H1 (cell line): ENCODE results near the gene ZAR1L. TPM values are rescaled to one million over a fixed set of nuclear protein-coding genes. Genes with fewer than 3 reads are reported as not detected.

Experiments
- CTCF ChIA-PET: fragments of 300-600 bp; sonication (Branson Sonifier 250); formaldehyde crosslinking; loops from one replicate; lab custom pipeline; 2021; ENCODE audit not compliant: partially characterized antibody; lab: Charles Lee
- POLR2A ChIA-PET: fragments of 300-600 bp; sonication (Branson Sonifier 250); formaldehyde crosslinking; loops from one replicate; lab custom pipeline; 2021; ENCODE audit warnings: inconsistent platforms; ENCODE audit not compliant: partially characterized antibody; lab: Charles Lee
- DNase-seq, 2 experiments: peaks; one replicate each; pipeline versions ENCODE4 v3.0.0 to v3.0.0-alpha.2; 2010 to 2022; ENCODE audit warnings: low spot score in 2 of 2, low read depth in 1 of 2, mixed read lengths in 1 of 2
- FAIRE-seq: peaks from 2 replicates; lab custom pipeline; 2011; peaks lifted over from hg19 to GRCh38; lab: Jason Lieb, UNC
- H2AFZ ChIP-seq: 2 replicates; pipeline ENCODE4 v1.8.1; 2012; ENCODE audit warnings: low read length, inconsistent platforms
- H2AK5ac ChIP-seq: 2 replicates; pipeline ENCODE4 v1.6.1; 2013; ENCODE audit warnings: low read depth, low read length
- H2BK120ac ChIP-seq: replicated peaks from 2 replicates; pipeline ENCODE3; 2013; ENCODE audit warnings: low read depth, low read length, inconsistent platforms
- H2BK12ac ChIP-seq: 2 replicates; pipeline ENCODE4 v1.6.1; 2013; ENCODE audit warnings: low read depth, low read length
- H2BK15ac ChIP-seq: 2 replicates; pipeline ENCODE4 v1.6.1; 2013; ENCODE audit warnings: low read length
- H2BK20ac ChIP-seq: 2 replicates; pipeline ENCODE4 v1.6.1; 2013; ENCODE audit warnings: low read length
- H2BK5ac ChIP-seq: 2 replicates; pipeline ENCODE4 v1.6.1; 2013; ENCODE audit warnings: low read depth, low read length
- H3K14ac ChIP-seq: 2 replicates; pipeline ENCODE4 v1.6.1; 2013; ENCODE audit warnings: inconsistent platforms; ENCODE audit not compliant: insufficient read length
- H3K18ac ChIP-seq: 2 replicates; pipeline ENCODE4 v1.6.1; 2013; ENCODE audit warnings: low read length; ENCODE audit errors: extremely low read depth
- H3K23ac ChIP-seq: 2 replicates; pipeline ENCODE4 v1.6.1; 2013; ENCODE audit warnings: inconsistent platforms; ENCODE audit not compliant: insufficient read length
- H3K23me2 ChIP-seq: 2 replicates; pipeline ENCODE4 v1.6.1; 2013; ENCODE audit warnings: low read depth, low read length
- H3K27ac ChIP-seq: 2 replicates; pipeline ENCODE4 v1.6.1; 2011; ENCODE audit warnings: low read depth, low read length, inconsistent platforms
- H3K27me3 ChIP-seq, 4 experiments: replicated peaks in 1 of 4; 1 replicate in 1 of 4; 2 replicates in 3 of 4; pipeline versions ENCODE4 v1.6.1 to v1.8.1; 2011 to 2013; ENCODE audit warnings: low read length in 3 of 4, mild to moderate bottlenecking in 3 of 4, inconsistent platforms in 2 of 4, mixed read lengths in 2 of 4, moderate library complexity in 1 of 4; ENCODE audit not compliant: control insufficient read depth in 3 of 4, insufficient read depth in 3 of 4; ENCODE audit errors: extremely low read depth in 1 of 4
- H3K36me3 ChIP-seq, 4 experiments: 2 replicates each; pipeline versions ENCODE4 v1.6.1 to v1.8.1; 2011 to 2013; ENCODE audit warnings: mild to moderate bottlenecking in 4 of 4, low read length in 3 of 4, moderate library complexity in 2 of 4, control low read depth in 1 of 4, inconsistent platforms in 1 of 4; ENCODE audit not compliant: insufficient read depth in 4 of 4, control insufficient read depth in 2 of 4
- H3K4ac ChIP-seq: replicated peaks from 2 replicates; pipeline ENCODE3; 2013; ENCODE audit warnings: low read length, low read depth, mixed read lengths, inconsistent platforms; ENCODE audit not compliant: insufficient read length
- H3K4me1 ChIP-seq, 4 experiments: replicated peaks in 1 of 4; 1 replicate in 1 of 4; 2 replicates in 3 of 4; pipeline versions ENCODE4 v1.6.1 to v1.8.1; 2011 to 2013; ENCODE audit warnings: low read length in 3 of 4, inconsistent platforms in 2 of 4, mixed read lengths in 1 of 4; ENCODE audit not compliant: insufficient read depth in 4 of 4, control insufficient read depth in 3 of 4
- H3K4me2 ChIP-seq, 2 experiments: 2 replicates each; pipeline versions ENCODE4 v1.6.1 to v1.8.1; 2011 to 2013; ENCODE audit warnings: low read depth in 2 of 2, low read length in 2 of 2, control low read depth in 1 of 2, inconsistent platforms in 1 of 2, mild to moderate bottlenecking in 1 of 2; ENCODE audit not compliant: insufficient read depth in 1 of 2
- H3K4me3 ChIP-seq, 4 experiments: fragments of 200-600, 300-600 bp in 1 of 4; sonication (generic), shearing (Covaris generic), sonication (Bioruptor Twin) in 1 of 4; 2 replicates each; pipeline versions ENCODE4 v1.5.1 to v1.8.1; 2011 to 2016; ENCODE audit warnings: low read length in 4 of 4, low read depth in 3 of 4, control low read depth in 2 of 4, inconsistent platforms in 2 of 4, mild to moderate bottlenecking in 2 of 4, mixed read lengths in 1 of 4, moderate library complexity in 1 of 4; ENCODE audit not compliant: insufficient read depth in 2 of 4; ENCODE audit errors: extremely low read depth in 1 of 4
- H3K56ac ChIP-seq: replicated peaks from 2 replicates; pipeline ENCODE3; 2013; ENCODE audit warnings: low read depth, mild to moderate bottlenecking, mixed read lengths, low read length, inconsistent platforms; ENCODE audit not compliant: insufficient read length
- H3K79me1 ChIP-seq: 2 replicates; pipeline ENCODE4 v1.6.1; 2013; ENCODE audit warnings: low read depth, low read length, control low read depth
- H3K79me2 ChIP-seq, 2 experiments: 2 replicates each; pipeline versions ENCODE4 v1.6.1 to v1.8.1; 2012 to 2013; ENCODE audit warnings: low read length in 2 of 2, mild to moderate bottlenecking in 2 of 2, inconsistent platforms in 1 of 2; ENCODE audit not compliant: insufficient read depth in 2 of 2, control insufficient read depth in 1 of 2
- H3K9ac ChIP-seq, 4 experiments: replicated peaks in 1 of 4; 1 replicate in 1 of 4; 2 replicates in 3 of 4; pipeline versions ENCODE4 v1.6.1 to v1.8.1; 2011 to 2013; ENCODE audit warnings: low read depth in 3 of 4, low read length in 3 of 4, control low read depth in 2 of 4, mild to moderate bottlenecking in 2 of 4, moderate library complexity in 2 of 4, inconsistent platforms in 1 of 4; ENCODE audit errors: extremely low read depth in 1 of 4
- H3K9me3 ChIP-seq, 2 experiments: 2 replicates each; pipeline versions ENCODE4 v1.6.1 to v1.8.1; 2012 to 2013; ENCODE audit warnings: mild to moderate bottlenecking in 2 of 2, moderate library complexity in 2 of 2, control low read depth in 1 of 2, inconsistent platforms in 1 of 2, low read depth in 1 of 2, low read length in 1 of 2, mixed read lengths in 1 of 2; ENCODE audit not compliant: insufficient read depth in 2 of 2
- H4K20me1 ChIP-seq, 2 experiments: replicated peaks in 1 of 2; 2 replicates each; pipeline versions ENCODE3 to v1.8.1; 2011 to 2013; ENCODE audit warnings: inconsistent platforms in 2 of 2, low read length in 2 of 2, mild to moderate bottlenecking in 1 of 2; ENCODE audit not compliant: insufficient read depth in 2 of 2, control insufficient read depth in 1 of 2
- H4K5ac ChIP-seq: 2 replicates; pipeline ENCODE4 v1.6.1; 2013; ENCODE audit warnings: low read length, low read depth, mixed read lengths, inconsistent platforms; ENCODE audit not compliant: insufficient read length
- H4K8ac ChIP-seq: 2 replicates; pipeline ENCODE4 v1.8.0; 2013; ENCODE audit warnings: mild to moderate bottlenecking, moderate library complexity, low read length, inconsistent platforms; ENCODE audit not compliant: insufficient read depth; ENCODE audit errors: extremely low read depth
- H4K91ac ChIP-seq: replicated peaks from 2 replicates; pipeline ENCODE3; 2013; ENCODE audit warnings: low read length, mixed read lengths, inconsistent platforms; ENCODE audit not compliant: insufficient read length
- CHD1 ChIP-seq: IDR thresholded peaks from 2 replicates; pipeline ENCODE4 v1.6.1; 2012; ENCODE audit warnings: low read depth, low read length, improper control_type of control experiment
- KDM5A ChIP-seq: fragments of 200-600 bp; IDR thresholded peaks from 2 replicates; pipeline ENCODE4 v1.7.1; 2012; ENCODE audit warnings: mild to moderate bottlenecking, low read length, inconsistent platforms, mixed read lengths
- MAFK ChIP-seq: IDR thresholded peaks from 2 replicates; pipeline ENCODE4 v1.6.1; 2012; ENCODE audit warnings: low read depth, mild to moderate bottlenecking, improper control_type of control experiment, low read length
- SIX5 ChIP-seq: IDR thresholded peaks from 2 replicates; pipeline ENCODE4 v1.6.1; 2011; ENCODE audit warnings: mild to moderate bottlenecking, low read depth, low read length
- SP4 ChIP-seq: IDR thresholded peaks from 2 replicates; pipeline ENCODE4 v1.6.1; 2012; ENCODE audit warnings: low read length, inconsistent platforms
- USF2 ChIP-seq: IDR thresholded peaks from 2 replicates; pipeline ENCODE4 v1.6.1; 2011; ENCODE audit warnings: low read length, improper control_type of control experiment
- YY1 ChIP-seq: IDR thresholded peaks from 2 replicates; pipeline ENCODE4 v1.6.1; 2011; ENCODE audit warnings: low read depth, mild to moderate bottlenecking, low read length
- ZNF274 ChIP-seq: IDR thresholded peaks from 2 replicates; pipeline ENCODE4 v1.7.0; 2012; ENCODE audit warnings: low read length, borderline replicate concordance; ENCODE audit errors: extremely low read depth
- WGBS, 2 experiments: shearing (Covaris generic) in 1 of 2; methylation state at CpG; one replicate each; pipeline versions ENCODE4 v1.1.6 to v1.1.7; 2013 to 2015; ENCODE audit warnings: low lambda C conversion rate in 2 of 2, mixed read lengths in 2 of 2, inconsistent platforms in 1 of 2, low coverage in 1 of 2, missing lambda C conversion rate in 1 of 2; ENCODE audit not compliant: insufficient replicate concordance in 2 of 2, insufficient coverage in 1 of 2, insufficient read length in 1 of 2; ENCODE audit errors: extremely low coverage in 1 of 2, missing lambda C conversion rate in 1 of 2; 5-methylcytosine and 5-hydroxymethylcytosine counted together
- polyA plus RNA-seq, 7 experiments: library from polyadenylated mRNA; depleted of rRNA in 3 of 7; stranded (reverse) in 5 of 7; unstranded in 2 of 7; fragments of >200 nt in 5 of 7; fragments of 200-250 nt in 2 of 7; gene quantifications; 1 replicate in 5 of 7; 2 replicates in 1 of 7; 4 replicates in 1 of 7; pipeline versions ENCODE4 v1.2.1 to v1.2.3, GENCODE V29; 2011 to 2013; ENCODE audit warnings: missing spikeins in 2 of 7, mixed read lengths in 2 of 7
- total RNA-seq: library from RNA; stranded (reverse); fragmentation: NEBNext Ultra II Directional; extraction: Animal tissue kit (Norgen Biotek cat#: 25700); gene quantifications from 2 replicates; pipeline ENCODE4 v1.2.1, GENCODE V29; 2021

Gene ZAR1L
- total and polyA plus RNA-seq, 2 of the 8 experiments (the other 6 are each of a cell fraction or from before 2014, with no cell fraction given) = 0.19 to 0.30 TPM

- Histone ChIP-seq H3K4me1 (no peaks in the 10 kb centered on the region), H2AK5ac (no peak overlapping the region), H3K18ac (no peak overlapping the region), H3K79me1 (no peaks in the 10 kb centered on the region), H3K23me2 (no peaks in the 10 kb centered on the region), H4K8ac (no peak overlapping the region), H2BK15ac (no peak overlapping the region), H3K9ac (no peak overlapping the region), H3K23ac (no peak overlapping the region), H4K20me1 (no peaks in the 10 kb centered on the region), H4K91ac (no peak overlapping the region), H3K36me3 (peaks cover 0 to 3% (median 0%) of the 10 kb centered on the region in 4 experiments; a peak in 1 of 8 replicates), H3K4me2 (no peak overlapping the region), H3K14ac (no peak overlapping the region), H2BK20ac (no peak overlapping the region), H3K79me2 (no peaks in the 10 kb centered on the region), H2BK12ac (no peak overlapping the region), H2BK5ac (no peak overlapping the region), H4K5ac (no peak overlapping the region), H2AFZ (no peak overlapping the region), H3K4ac (no peak overlapping the region), H3K56ac (no peak overlapping the region), H2BK120ac (no peak overlapping the region), H3K9me3 (no peaks in the 10 kb centered on the region), H3K4me3 (no peak overlapping the region), H3K27me3 (no peaks in the 10 kb centered on the region), H3K27ac (no peak overlapping the region)
- ChIA-PET POLR2A (no interaction called here), CTCF (interaction anchor here (0.7 to 3.9 kb wide), 5 partner anchors 10 to 305 kb away, joined by 3 to 26 read pairs (median 4); no protein-coding TSS in a partner anchor)
- WGBS, 2 experiments = 85% methylated on average over 4 of the region's 4 CpGs; no CpG with 5 or more reads in 1 of the 2 experiments
- FAIRE-seq (no peak), DNase-seq (no peak)
- TF ChIP-seq YY1 (no peak), MAFK (no peak), KDM5A (no peak), SIX5 (no peak), CHD1 (no peak), SP4 (no peak), ZNF274 (no peak), USF2 (no peak)
Measured at GRCh38 chr13:32256243-32256642, 58.9 kb downstream of the ZAR1L start.
